ENCODE measurements around the gene PPM1N.
A peak's percentile ranks its signal among the peaks of the same experiment; 100 is the strongest.

Gene PPM1N

DNA sequence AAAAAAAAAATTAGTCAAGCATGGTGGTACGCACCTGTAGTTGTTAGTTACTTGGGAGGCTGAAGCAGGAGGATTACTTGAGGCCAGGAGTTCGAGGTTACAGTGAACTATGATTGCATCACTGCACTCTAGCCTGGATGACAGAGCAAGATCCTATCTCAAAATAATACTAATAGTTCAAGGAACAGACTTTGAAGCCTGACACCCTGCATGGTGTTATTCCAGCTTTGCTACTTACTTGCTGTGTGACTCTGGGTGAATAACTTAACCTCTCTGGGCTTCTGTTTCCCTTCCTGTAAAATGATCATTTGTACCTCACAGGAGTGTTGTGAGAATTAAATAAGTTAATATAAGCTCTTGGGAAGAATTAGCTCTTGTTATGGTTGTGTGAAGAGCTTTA, 34.0 kb upstream of the PPM1N start:
- H3K9me3 ChIP-seq (ENCODE audit: low read length): no peaks in the 10 kb centered on the region
- peaks cover 14% of the 10 kb centered on the region for H3K4me1 ChIP-seq (ENCODE audit: insufficient read depth, low read length)
- H3K36me3 ChIP-seq (ENCODE audit: insufficient read depth, low read length): no peaks in the 10 kb centered on the region
- H3K27ac ChIP-seq (ENCODE audit: low read depth, low read length): no peak overlapping the region
- no peaks in the 10 kb centered on the region for H3K27me3 ChIP-seq (ENCODE audit: control insufficient read depth in 1 of 2, insufficient read depth in 2 of 2, low read length in 2 of 2)
- no peak overlapping the region for H3K9ac ChIP-seq (ENCODE audit: low read length)
- H3K4me3 ChIP-seq (ENCODE audit: low read depth in 1 of 2, low read length in 2 of 2): no peak overlapping the region

GRCh38 chr19:45464852-45465441, 33.3 kb upstream of the PPM1N start:
- peaks cover 17% of the 10 kb centered on the region for H3K4me1 ChIP-seq (ENCODE audit: insufficient read depth, low read length)
- no peaks in the 10 kb centered on the region for H3K36me3 ChIP-seq (ENCODE audit: insufficient read depth, low read length)
- H3K27ac ChIP-seq (ENCODE audit: low read depth, low read length): no peak overlapping the region
- H3K27me3 ChIP-seq (ENCODE audit: control insufficient read depth in 1 of 2, insufficient read depth in 2 of 2, low read length in 2 of 2): no peaks in the 10 kb centered on the region
- H3K4me3 ChIP-seq (ENCODE audit: low read depth in 1 of 2, low read length in 2 of 2): no peak overlapping the region
- H3K9me3 ChIP-seq (ENCODE audit: low read length): no peaks in the 10 kb centered on the region
- no peak overlapping the region for H3K9ac ChIP-seq (ENCODE audit: low read length)

GRCh38 chr19:45467115-45467455, 31.2 kb upstream of the PPM1N start:
- Histone ChIP-seq H3K9me3 (ENCODE audit: low read length) (no peaks in the 10 kb centered on the region), H3K27ac (ENCODE audit: low read depth, low read length) (no peak overlapping the region), H3K27me3 (ENCODE audit: control insufficient read depth in 1 of 2, insufficient read depth in 2 of 2, low read length in 2 of 2) (no peaks in the 10 kb centered on the region), H3K4me3 (ENCODE audit: low read depth in 1 of 2, low read length in 2 of 2) (peak overlapping the region; percentile 63 to 91), H3K9ac (ENCODE audit: low read length) (peak overlapping the region; percentile 71), H3K36me3 (ENCODE audit: insufficient read depth, low read length) (peaks cover 6% of the 10 kb centered on the region), H3K4me1 (ENCODE audit: insufficient read depth, low read length) (peaks cover 24% of the 10 kb centered on the region)

- Histone ChIP-seq H3K36me3 (ENCODE audit: insufficient read depth, low read length) (peaks cover 10% of the 10 kb centered on the region), H3K9ac (ENCODE audit: low read length) (peak within 1 kb of the TSS; percentile 89), H3K4me1 (ENCODE audit: insufficient read depth, low read length) (peaks cover 24% of the 10 kb centered on the region), H3K9me3 (ENCODE audit: low read length) (no peaks in the 10 kb centered on the region), H3K27ac (ENCODE audit: low read depth, low read length) (peak within 1 kb of the TSS; percentile 86), H3K4me3 (ENCODE audit: low read depth in 1 of 2, low read length in 2 of 2) (peak within 1 kb of the TSS; percentile 63 to 91), H3K27me3 (ENCODE audit: control insufficient read depth in 1 of 2, insufficient read depth in 2 of 2, low read length in 2 of 2) (no peaks in the 10 kb centered on the region)
These were observed 30.6 kb upstream of the PPM1N start, which contains the start of gene FOSB for GRCh38 chr19:45467456-45468158. FOSB (plus strand) TSS chr19:45467996; CDS start chr19:45468587, 591 bp downstream.

GRCh38 chr19:45468159-45468651, 30.0 kb upstream of the PPM1N start:
- H3K27ac ChIP-seq (ENCODE audit: low read depth, low read length): peak overlapping the region; percentile 73
- H3K4me3 ChIP-seq (ENCODE audit: low read depth in 1 of 2, low read length in 2 of 2): peak overlapping the region; percentile 63 to 91
- no peaks in the 10 kb centered on the region for H3K9me3 ChIP-seq (ENCODE audit: low read length)
- H3K9ac ChIP-seq (ENCODE audit: low read length): peak overlapping the region; percentile 89
- H3K36me3 ChIP-seq (ENCODE audit: insufficient read depth, low read length): peaks cover 10% of the 10 kb centered on the region
- peaks cover 24% of the 10 kb centered on the region for H3K4me1 ChIP-seq (ENCODE audit: insufficient read depth, low read length)
- H3K27me3 ChIP-seq (ENCODE audit: control insufficient read depth in 1 of 2, insufficient read depth in 2 of 2, low read length in 2 of 2): no peaks in the 10 kb centered on the region

- H3K27me3 ChIP-seq (ENCODE audit: control insufficient read depth in 1 of 2, insufficient read depth in 2 of 2, low read length in 2 of 2): no peaks in the 10 kb centered on the region
- peaks cover 10% of the 10 kb centered on the region for H3K36me3 ChIP-seq (ENCODE audit: insufficient read depth, low read length)
- H3K9ac ChIP-seq (ENCODE audit: low read length): peak overlapping the region; percentile 89
- peak overlapping the region; percentile 73 for H3K27ac ChIP-seq (ENCODE audit: low read depth, low read length)
- H3K4me1 ChIP-seq (ENCODE audit: insufficient read depth, low read length): peaks cover 24% of the 10 kb centered on the region
- no peaks in the 10 kb centered on the region for H3K9me3 ChIP-seq (ENCODE audit: low read length)
- peak overlapping the region; percentile 63 to 91 for H3K4me3 ChIP-seq (ENCODE audit: low read depth in 1 of 2, low read length in 2 of 2)
These were observed 29.5 kb upstream of the PPM1N start for GRCh38 chr19:45468803-45469131.

DNA sequence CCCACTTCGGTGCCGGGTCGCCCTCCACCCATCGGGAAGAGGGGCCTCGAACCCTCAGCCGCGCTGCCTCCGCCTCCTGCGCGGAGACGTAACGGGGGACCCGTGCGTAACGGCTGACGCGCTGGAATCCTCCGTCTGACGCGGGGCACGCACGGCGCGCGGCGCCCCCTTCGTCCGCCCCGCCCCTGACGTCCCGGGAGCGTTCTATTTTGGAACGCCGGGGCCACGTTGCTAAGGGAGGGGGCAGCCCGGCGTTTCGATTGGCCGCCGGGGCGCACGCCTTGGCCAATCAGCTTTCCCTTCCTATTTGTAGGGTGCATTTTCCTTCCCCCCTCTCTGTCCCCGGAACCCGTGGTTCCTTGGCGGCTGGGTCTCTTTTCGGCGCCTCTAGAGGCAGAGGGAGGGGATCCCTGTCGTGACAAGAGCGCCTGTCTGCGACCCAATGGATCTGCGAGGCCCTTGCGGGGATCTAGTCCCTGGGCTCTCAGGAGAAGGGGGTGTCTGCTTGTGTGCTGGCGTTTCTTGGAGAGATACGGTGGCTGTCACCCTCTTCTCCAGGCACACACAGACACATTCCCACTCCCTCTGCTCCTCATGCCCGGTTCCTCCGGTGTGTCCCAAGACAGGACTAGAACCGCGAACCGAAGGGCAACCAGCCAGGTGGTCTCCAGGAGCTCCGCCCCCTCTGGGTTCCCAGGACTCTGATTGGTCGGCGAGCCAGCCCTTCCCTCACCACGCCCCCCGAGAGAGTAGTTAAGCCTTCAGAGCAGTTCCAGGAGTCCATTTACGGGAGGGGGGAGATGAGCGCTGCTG, 28.9 kb upstream of the PPM1N start:
- peaks cover 10% of the 10 kb centered on the region for H3K36me3 ChIP-seq (ENCODE audit: insufficient read depth, low read length)
- H3K9me3 ChIP-seq (ENCODE audit: low read length): no peaks in the 10 kb centered on the region
- peaks cover 24% of the 10 kb centered on the region for H3K4me1 ChIP-seq (ENCODE audit: insufficient read depth, low read length)
- H3K27ac ChIP-seq (ENCODE audit: low read depth, low read length): peak overlapping the region; percentile 73
- peak overlapping the region; percentile 89 for H3K9ac ChIP-seq (ENCODE audit: low read length)
- H3K27me3 ChIP-seq (ENCODE audit: control insufficient read depth in 1 of 2, insufficient read depth in 2 of 2, low read length in 2 of 2): no peaks in the 10 kb centered on the region
- H3K4me3 ChIP-seq (ENCODE audit: low read depth in 1 of 2, low read length in 2 of 2): peak overlapping the region; percentile 63 to 91

GRCh38 chr19:45469945-45470761, 28.1 kb upstream of the PPM1N start:
- peak overlapping the region; percentile 63 to 91 for H3K4me3 ChIP-seq (ENCODE audit: low read depth in 1 of 2, low read length in 2 of 2)
- peaks cover 10% of the 10 kb centered on the region for H3K36me3 ChIP-seq (ENCODE audit: insufficient read depth, low read length)
- peak overlapping the region; percentile 89 for H3K9ac ChIP-seq (ENCODE audit: low read length)
- H3K9me3 ChIP-seq (ENCODE audit: low read length): no peaks in the 10 kb centered on the region
- peaks cover 24% of the 10 kb centered on the region for H3K4me1 ChIP-seq (ENCODE audit: insufficient read depth, low read length)
- no peaks in the 10 kb centered on the region for H3K27me3 ChIP-seq (ENCODE audit: control insufficient read depth in 1 of 2, insufficient read depth in 2 of 2, low read length in 2 of 2)
- H3K27ac ChIP-seq (ENCODE audit: low read depth, low read length): peak overlapping the region; percentile 70

DNA sequence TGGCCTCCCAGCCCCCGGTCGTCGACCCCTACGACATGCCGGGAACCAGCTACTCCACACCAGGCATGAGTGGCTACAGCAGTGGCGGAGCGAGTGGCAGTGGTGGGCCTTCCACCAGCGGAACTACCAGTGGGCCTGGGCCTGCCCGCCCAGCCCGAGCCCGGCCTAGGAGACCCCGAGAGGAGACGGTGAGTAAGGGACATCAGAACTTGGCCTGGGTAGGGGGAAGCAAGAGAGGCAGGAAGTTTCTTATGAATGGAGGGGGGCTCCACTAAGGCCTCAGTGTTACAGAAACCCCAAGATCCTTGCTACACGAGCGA, 27.5 kb upstream of the PPM1N start:
- peaks cover 10% of the 10 kb centered on the region for H3K36me3 ChIP-seq (ENCODE audit: insufficient read depth, low read length)
- peak overlapping the region in 1 of 2 donors; percentile 91 for H3K4me3 ChIP-seq (ENCODE audit: low read depth in 1 of 2, low read length in 2 of 2)
- no peaks in the 10 kb centered on the region for H3K9me3 ChIP-seq (ENCODE audit: low read length)
- H3K9ac ChIP-seq (ENCODE audit: low read length): no peak overlapping the region
- no peaks in the 10 kb centered on the region for H3K27me3 ChIP-seq (ENCODE audit: control insufficient read depth in 1 of 2, insufficient read depth in 2 of 2, low read length in 2 of 2)
- peaks cover 24% of the 10 kb centered on the region for H3K4me1 ChIP-seq (ENCODE audit: insufficient read depth, low read length)
- no peak overlapping the region for H3K27ac ChIP-seq (ENCODE audit: low read depth, low read length)

DNA sequence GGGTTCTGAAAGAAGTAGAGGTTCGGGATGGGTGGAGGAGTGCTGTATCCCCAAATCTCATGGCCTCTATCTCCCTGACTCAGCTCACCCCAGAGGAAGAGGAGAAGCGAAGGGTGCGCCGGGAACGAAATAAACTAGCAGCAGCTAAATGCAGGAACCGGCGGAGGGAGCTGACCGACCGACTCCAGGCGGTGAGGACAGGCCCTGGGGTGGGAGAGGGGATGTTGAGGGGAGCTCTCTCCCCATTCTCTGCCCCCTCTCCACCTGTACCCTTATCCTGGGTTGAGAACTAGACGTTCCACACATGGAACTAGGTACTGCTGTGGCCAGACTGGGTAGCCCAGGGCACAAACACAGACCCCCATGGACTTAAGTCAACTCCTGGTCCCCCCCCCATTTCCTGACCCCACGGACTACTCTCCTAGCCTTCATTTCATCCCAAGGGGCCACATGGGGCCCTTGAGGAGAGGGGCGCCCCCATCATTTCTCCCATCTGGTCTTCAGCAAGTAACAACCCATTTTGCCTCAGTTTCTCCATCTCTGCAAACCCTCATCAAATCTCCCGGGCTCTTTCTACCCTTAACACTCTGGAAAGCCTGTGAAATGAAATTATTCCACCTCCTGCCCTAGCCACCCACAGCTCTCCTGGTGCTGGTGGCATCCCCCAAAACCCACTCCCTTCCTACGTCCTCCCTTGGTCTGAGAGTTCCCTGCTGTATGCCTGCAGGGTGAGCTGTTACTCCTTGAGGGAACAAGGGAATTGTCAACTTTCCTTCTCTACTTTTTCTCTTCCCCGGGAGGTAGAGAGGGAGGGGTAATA, 26.9 kb upstream of the PPM1N start:
- H3K27me3 ChIP-seq (ENCODE audit: control insufficient read depth in 1 of 2, insufficient read depth in 2 of 2, low read length in 2 of 2): no peaks in the 10 kb centered on the region
- no peak overlapping the region for H3K9ac ChIP-seq (ENCODE audit: low read length)
- peaks cover 10% of the 10 kb centered on the region for H3K36me3 ChIP-seq (ENCODE audit: insufficient read depth, low read length)
- H3K27ac ChIP-seq (ENCODE audit: low read depth, low read length): no peak overlapping the region
- peaks cover 24% of the 10 kb centered on the region for H3K4me1 ChIP-seq (ENCODE audit: insufficient read depth, low read length)
- peak overlapping the region in 1 of 2 donors; percentile 91 for H3K4me3 ChIP-seq (ENCODE audit: low read depth in 1 of 2, low read length in 2 of 2)
- no peaks in the 10 kb centered on the region for H3K9me3 ChIP-seq (ENCODE audit: low read length)

All from muscle layer of colon (tissue), 2 donors.